Airway epithelial cell (primary cell): Measurements from ENCODE around the gene ADH5. TPM values are rescaled to one million over a fixed set of nuclear protein-coding genes. Genes with fewer than 3 reads are reported as not detected.

Experiments used
- total RNA-seq: library from RNA; depleted of rRNA; stranded (reverse); fragments of >200 nt; gene quantifications from 2 replicates; pipeline ENCODE4 v1.2.3, GENCODE V29; 2015

The ADH5 gene
- total RNA-seq: 142 and 147 TPM in 2 replicates

GRCh38 chr4:99088481-99089365 lies at the start of gene ADH5:
Gene ADH5 (minus strand): TSS chr4:99088788. CDS start chr4:99088700, 88 bp downstream.

Other genes starting within 250 kb of the ADH5 start
- 144 and 161 TPM in 2 replicates for gene EIF4E, start 159.7 kb downstream of the ADH5 start, total RNA-seq
- 70.5 and 73.8 TPM in 2 replicates for gene METAP1, start 93.1 kb downstream of the ADH5 start, total RNA-seq
- 0.07 TPM in 1 of 2 replicates, not detected in the other for gene ADH4, start 55.5 kb upstream of the ADH5 start, total RNA-seq
- not detected in 2 replicates for gene ADH6, start 130.5 kb upstream of the ADH5 start, total RNA-seq
- not detected in 2 replicates for gene ADH1A, start 202.2 kb upstream of the ADH5 start, total RNA-seq
- gene ADH1B, start 232.6 kb upstream of the ADH5 start, total RNA-seq: not detected in 2 replicates